ENCODE measurements around the gene PIK3C3.

DNA sequence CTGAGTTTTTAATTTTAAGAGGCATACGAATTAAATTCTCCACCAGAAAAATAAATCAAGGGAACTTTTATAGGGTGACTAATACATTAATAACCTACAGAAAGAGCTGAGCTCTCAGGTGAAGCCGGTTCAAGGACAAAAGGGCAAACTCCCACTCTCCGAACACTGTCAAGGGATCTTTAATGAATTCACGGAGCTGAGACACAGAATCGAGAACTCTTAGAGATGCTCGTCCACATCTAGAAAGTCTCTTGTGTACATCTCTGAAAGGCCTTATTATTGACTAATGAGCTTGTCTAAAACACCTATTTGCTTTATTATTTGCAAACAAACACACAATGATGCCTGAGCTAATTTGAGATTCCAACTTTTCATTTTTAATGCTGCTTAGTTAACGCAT lies 33.3 kb upstream of the PIK3C3 start:
- TF ChIP-seq RXRA (IDR thresholded peaks at IDR 0.05; ENCODE audit: borderline replicate concordance, low read depth) (no peak), NFIC (IDR thresholded peaks at IDR 0.05; ENCODE audit: borderline replicate concordance) (no peak), EZH2phosphoT487 (IDR thresholded peaks at IDR 0.05; ENCODE audit: borderline replicate concordance, low read depth) (no peak), RAD21 (IDR thresholded peaks at IDR 0.05; ENCODE audit: low read length) (no peak)
- TF ChIP-seq, protein P1, sequence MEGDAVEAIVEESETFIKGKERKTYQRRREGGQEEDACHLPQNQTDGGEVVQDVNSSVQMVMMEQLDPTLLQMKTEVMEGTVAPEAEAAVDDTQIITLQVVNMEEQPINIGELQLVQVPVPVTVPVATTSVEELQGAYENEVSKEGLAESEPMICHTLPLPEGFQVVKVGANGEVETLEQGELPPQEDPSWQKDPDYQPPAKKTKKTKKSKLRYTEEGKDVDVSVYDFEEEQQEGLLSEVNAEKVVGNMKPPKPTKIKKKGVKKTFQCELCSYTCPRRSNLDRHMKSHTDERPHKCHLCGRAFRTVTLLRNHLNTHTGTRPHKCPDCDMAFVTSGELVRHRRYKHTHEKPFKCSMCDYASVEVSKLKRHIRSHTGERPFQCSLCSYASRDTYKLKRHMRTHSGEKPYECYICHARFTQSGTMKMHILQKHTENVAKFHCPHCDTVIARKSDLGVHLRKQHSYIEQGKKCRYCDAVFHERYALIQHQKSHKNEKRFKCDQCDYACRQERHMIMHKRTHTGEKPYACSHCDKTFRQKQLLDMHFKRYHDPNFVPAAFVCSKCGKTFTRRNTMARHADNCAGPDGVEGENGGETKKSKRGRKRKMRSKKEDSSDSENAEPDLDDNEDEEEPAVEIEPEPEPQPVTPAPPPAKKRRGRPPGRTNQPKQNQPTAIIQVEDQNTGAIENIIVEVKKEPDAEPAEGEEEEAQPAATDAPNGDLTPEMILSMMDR (IDR thresholded peaks at IDR 0.05): no peak

All from SK-N-SH (cell line).